GM11168 (cell line): Measurements from ENCODE around the gene MDFIC.
"Not testable (repeated sequence)": the region's sequence is repeated elsewhere in the genome, so short reads cannot be mapped to it uniquely, and the experiment has no call there.

Experiments used
- in situ Hi-C: fragments of 300-500 bp; cut with MboI; formaldehyde crosslinking; loops from one replicate; pipeline ENCODE4 v1.12.0; 2022; ENCODE audit warnings: low sequenced_read_pairs; ENCODE audit not compliant: unreplicated experiment

Gene MDFIC, protein sequence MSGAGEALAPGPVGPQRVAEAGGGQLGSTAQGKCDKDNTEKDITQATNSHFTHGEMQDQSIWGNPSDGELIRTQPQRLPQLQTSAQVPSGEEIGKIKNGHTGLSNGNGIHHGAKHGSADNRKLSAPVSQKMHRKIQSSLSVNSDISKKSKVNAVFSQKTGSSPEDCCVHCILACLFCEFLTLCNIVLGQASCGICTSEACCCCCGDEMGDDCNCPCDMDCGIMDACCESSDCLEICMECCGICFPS

DNA sequence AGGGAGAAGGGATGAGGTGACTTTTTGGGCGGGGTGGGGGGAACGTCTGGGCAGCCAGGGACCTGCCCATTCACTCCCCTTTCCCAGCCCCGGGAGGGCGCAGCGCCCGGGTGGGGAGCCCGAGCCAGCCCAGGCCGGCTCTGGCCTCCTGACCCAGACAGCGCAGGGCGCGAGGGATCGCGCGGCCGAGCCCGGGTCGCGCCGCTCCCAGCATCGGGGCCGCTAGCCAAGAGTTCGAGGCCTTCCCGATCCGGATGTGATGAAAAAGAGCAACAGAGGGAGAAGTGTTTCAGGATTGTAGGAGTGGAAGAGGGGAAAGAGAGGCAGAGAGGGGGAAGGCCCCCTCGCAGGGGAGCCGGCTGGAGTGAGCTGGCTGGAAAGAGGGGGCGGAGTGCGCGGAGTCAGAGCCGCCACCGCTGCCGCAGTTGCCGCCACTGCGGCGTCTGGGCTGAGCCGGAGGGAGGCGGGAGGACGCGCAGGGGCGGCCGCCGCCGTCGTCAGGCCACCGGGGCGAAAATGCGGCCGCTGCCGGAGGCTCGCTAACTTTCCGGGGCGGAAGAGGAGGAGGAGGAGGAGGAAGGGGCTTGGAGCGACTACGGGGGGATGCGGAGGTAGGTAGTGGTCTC lies at the start of gene MDFIC:
TSS of gene MDFIC (plus strand) at position 69 of the 626 bp plus-strand sequence. CDS start 940 bp downstream, outside the sequence.
- in situ Hi-C loops = no loop called here

DNA sequence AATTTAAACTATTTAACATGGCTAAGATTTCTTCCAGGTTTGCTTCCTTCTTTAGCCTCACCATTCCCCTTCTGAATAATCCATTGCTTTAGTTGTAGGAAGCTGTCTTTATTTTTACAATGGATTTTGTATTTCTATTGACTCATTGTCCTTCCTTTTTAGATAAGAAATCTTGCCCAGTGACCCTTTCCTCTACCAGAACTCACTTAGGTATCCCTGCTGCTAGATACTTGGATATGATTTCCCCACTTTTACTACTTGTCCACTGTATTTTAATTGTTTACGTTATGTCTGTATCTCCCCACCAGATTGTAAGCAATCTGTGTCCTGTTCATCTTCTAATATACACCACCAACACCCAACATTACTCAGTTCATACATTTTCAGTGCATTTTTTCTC lies 47.7 kb upstream of the MDFIC start:
- in situ Hi-C loops = loop anchor here (25.0 kb wide), 1 partner anchor 338 kb away; no protein-coding TSS in a partner anchor

DNA sequence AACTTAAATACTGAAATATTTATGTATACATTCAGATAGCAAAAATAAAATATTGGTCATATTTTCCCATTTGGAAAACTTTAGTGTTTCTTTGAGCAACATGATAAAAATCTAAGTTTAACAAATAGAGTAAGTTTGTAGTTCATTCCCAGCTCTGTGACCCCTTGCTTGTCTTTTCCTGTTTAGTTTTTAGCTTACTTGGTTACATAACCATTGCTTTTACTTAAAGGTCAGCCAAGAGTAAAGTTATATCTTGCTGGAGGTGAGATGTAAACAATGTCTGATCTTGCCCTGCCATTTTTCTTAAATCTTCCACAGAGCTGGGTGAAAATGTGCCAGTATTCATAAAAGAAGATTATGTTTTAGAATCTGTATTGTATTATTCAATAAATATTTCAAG lies 46.7 kb upstream of the MDFIC start:
- in situ Hi-C loops = no loop called here

DNA sequence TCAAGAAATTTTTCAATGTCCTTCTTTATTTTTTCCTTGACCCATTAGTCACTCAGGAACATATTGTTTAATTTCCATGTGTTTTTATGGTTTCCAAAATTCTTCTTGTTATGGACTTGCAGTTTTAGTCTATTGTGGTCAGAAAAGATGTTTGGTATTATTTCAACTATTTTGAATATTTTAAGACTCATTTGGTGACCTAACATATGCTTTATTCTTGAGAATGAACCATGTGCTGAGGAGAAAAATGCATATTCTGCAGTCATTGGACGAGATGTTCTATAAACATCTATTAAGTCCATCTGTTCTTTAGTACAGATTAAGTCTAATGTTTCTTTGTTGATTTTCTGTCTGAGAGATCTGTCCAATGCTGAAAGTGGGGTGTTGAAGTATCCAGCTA lies 42.3 kb upstream of the MDFIC start:
- in situ Hi-C loops = no loop called here

DNA sequence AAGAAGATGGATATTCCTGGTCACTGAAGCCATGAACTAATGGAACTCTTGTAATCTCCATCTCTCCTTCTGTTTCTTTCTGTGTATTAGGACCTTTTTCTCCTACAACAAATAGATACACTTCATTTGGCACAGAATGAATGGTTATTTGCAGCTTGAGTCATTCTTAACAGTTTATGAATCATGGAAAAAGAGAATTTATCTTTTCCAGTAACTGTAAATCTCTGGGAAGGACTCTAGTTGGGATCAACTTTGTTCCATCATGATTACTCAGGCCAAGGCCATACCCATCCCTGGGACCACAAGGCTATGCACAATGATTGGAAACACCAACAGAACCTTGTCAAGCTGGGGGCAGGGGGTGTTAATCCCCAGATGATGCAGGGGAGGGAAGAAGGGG lies 36.1 kb upstream of the MDFIC start:
- in situ Hi-C loops = no loop called here

DNA sequence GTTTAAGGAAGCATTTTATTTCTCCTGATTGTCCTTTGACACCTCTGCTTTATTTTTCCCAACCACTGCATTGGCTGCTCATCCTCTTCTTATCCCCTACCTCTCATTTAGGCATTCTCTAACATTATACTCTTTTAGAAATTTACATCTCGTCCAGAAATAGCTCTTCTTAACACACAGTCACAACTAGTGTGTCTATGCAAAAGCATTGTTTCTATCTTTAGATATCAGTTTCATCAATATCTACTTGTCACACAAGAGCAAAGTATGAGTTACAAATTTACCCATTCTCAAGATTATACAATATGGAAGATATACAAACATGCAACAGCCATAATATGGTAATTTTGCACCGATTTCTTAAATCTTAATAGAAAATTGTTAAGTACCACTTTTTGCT lies 35.7 kb upstream of the MDFIC start:
- in situ Hi-C loops = no loop called here

DNA sequence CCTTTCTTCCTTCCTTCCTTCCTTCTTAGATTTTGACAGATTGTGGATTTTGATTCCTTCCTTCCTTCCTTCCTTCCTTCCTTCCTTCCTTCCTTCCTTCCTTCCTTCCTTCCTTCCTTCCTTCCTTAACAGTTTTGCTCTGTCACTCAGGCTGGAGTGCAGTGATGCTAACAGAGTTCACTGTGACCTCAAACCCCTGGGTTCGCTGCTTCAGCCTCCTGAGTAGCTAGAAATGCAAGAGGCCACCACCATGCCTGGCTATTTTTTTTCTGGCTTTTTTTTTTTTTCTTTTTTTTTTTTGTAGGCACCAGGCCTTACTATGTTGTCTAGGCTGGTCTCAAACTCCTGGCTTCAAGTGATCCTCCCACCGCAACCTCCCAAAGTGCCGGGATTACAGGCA lies 32.8 kb upstream of the MDFIC start:
- in situ Hi-C loops = not testable (repeated sequence)

DNA sequence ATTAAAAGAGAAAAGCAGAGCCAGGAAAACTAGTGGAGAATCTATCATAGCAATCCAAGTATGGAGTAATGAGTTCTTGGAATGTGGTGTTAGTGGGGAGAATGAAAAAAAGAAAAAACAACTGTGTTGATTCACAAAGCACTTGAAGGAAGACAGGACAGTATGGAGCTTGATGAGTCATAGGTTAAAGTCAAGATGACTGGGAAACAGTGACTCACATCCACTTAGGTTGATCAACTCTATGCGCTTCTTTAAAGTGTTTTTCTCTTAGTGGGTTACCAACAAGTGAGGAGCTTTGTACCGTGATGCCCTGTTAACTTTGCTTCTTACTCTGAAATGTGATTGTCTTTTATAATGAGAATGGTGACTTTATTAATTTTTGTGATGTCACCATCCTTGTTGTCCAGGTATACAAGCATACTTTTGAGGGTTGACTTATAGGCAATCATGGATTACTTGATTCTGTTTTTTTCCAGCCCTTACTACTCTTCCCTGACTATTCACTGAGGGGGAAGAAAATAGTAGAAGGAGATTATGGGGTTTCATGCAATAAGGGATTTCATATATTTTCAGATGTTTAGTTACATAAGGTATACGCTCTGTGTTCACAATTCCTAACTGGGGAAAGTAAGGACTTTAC lies 32.1 kb upstream of the MDFIC start:
- in situ Hi-C loops = no loop called here

DNA sequence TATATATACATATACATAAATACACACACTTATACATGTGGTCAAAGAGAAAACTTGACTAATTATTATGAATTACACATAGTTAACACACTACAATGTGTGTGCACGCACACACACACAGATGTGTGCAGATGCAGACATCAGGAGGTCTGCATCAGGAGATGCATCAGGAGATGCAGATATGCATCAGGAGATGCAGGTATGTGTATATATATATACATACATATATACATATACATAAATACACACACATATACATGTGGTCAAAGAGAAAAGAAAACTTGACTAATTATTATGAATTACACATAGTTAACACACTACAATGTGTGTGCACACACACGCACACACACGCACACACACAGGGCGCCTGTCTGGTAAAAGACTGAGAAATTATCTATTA lies 31.3 kb upstream of the MDFIC start:
- in situ Hi-C loops = no loop called here

DNA sequence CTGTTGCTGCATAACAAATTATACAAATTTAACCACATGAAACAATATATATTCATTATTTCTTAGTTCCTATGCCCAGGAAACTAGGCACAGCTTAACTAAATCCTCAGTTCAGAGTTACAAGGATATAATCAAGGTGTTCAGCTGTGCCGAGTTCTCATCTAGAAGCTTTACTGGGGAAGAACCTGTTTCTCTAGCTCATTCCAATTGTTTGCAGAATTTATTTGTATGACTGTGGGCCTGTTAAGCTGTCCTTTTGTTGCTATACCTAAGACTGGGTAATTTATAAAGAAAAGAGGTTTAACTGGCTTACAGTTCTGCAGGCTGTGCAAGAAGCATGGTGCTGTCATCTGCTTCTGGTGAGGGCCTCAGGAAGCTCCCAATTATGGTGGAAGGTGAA lies 21.8 kb upstream of the MDFIC start:
- in situ Hi-C loops = no loop called here

DNA sequence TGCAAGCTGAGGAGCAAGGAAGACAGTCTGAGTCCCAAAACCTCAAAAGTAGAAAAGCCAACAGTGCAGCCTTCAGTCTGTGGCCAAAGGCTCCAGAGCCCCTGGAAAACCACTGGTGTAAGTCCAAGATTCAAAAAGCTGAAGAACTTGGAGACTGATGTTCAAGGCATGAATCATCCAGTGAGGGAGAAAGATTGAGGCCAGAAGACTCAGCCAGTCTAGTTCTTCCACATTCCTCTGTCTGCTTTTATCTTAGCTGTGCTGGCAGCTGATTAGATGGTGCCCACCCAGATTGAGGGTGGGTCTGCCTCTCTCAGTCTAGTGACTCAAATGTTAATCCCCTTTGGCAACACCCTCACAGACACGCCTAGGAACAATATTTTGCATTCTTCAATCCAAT lies 20.1 kb upstream of the MDFIC start:
- in situ Hi-C loops = no loop called here

DNA sequence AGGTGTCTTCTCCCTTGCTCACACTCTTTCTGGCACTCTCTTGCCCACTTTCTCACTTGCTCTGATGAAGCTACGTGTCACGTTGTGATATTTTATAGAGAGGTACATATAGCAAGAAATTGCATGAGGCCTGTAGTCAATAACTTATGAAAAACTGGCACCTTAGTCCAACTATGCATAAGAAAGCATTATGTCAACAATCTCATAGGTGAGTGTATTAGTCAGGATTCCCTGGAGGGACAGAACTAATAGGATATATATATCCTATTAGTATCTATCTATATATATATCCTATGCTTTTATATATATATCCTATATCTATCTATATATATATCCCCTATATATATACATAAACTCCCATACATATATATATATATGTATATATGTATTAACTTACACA lies 18.8 kb upstream of the MDFIC start:
- in situ Hi-C loops = no loop called here

DNA sequence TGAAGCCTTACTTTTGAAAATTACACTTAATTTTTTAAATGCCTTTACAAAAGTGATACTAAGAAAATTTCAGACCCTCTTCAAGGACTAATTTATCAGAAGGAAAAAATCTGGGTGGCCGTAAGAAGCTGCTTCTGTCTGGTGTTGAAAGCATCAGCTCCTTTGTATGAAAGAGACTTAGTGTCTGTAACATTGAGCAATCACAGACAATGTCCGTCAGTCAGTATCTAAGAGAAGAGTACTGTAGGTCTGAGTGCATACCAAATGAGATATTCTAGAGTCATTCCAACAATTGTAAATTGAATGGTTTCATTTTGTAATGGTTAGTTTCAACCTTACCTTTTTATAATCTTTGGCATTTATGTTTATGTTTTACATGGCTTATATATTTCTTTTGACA lies 11.1 kb upstream of the MDFIC start:
- in situ Hi-C loops = no loop called here

DNA sequence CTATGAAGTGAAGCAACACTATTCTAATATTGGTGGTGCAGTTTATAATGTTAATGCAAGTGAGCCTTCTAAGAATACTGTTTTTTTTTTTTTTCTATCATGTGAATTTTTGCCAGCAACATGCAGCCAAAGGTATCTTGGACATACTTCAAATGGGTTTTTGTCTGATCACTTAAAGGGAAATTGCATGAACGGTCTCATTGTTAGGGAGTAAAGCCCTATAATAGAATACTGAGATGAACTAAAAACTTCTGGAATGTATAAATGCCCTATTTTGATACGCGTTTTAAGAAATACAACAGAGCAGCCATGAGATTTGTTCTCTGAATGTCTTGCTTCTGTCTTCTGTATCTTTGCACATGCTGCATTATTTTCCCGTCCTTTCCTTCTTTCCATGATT lies 10.5 kb upstream of the MDFIC start:
- in situ Hi-C loops = no loop called here

DNA sequence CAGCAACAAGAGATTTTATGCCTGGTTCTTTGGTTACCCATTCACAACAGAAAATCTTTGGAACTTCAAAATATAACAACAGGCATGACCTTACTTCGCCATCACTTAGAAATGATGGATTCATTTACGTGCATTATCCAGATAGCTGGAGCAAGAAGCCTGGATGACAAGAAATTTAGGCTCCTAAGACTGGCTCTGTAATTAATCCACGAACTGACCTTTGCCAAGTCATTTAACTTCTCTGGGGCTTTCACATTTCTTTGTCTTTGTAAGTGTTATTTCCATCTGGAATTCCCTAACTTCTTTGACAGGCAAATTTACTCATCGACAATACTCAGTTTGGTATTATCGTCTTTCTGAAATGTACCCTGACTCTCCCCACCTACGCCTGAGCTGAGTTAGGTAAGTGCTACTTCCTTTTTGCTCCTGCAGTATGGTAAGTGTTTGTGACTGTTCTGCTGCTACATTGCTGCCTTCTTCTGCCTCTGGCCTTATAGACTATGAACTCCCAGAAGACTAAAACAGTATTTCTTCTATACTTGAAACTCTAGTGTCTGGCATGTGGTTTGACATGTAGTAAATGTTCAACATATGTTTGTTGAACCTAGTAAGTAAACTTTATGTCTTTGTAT lies 5.5 kb upstream of the MDFIC start:
- in situ Hi-C loops = no loop called here

DNA sequence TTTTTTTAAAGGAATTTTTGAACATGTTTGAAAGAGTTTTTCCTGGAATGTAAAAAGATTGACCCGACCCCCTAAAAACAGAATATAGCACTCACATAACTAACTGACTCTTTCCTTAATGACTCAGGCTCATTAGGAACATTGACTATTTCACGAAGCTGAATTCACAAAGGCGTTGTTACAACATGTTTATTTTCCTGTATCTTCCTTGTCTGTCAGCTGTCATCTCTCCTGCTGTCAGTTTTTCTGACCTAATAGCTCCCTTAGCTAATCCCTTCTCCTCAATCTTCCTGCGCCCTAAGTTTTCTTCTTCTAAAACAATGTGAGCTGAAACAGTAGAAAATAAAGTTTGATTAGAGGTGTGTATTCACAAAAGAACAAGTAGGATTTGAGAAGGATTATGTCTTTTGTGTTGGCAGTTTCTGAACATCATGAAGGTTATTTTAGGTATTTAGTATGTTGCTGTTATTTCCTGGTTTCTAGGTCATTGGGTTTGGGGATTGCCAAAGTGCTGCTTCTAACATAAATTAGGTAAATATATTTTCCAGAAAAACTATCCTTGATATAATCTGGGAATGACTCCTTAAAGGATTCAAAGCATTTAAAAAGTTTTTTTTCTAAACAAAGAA lies 4.6 kb upstream of the MDFIC start:
- in situ Hi-C loops = no loop called here

DNA sequence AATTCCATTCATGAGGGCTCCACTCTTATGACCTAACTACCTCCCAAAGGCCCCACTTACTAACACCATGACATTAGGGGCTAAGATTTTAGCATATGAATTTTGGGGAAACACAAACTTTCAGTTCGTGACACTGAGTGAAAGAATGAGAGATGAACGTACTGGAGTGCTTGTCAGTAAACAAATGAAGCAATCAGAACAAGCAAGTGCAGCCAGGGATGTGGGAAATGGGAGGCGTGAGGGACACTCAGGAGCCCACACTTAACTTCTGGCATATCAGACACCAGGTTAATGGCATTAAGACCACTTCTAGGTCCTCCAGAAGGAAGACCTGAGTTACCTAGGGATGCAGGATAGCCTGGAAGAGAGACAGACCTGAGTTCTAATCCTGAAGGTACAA lies 2.3 kb upstream of the MDFIC start:
- in situ Hi-C loops = no loop called here

DNA sequence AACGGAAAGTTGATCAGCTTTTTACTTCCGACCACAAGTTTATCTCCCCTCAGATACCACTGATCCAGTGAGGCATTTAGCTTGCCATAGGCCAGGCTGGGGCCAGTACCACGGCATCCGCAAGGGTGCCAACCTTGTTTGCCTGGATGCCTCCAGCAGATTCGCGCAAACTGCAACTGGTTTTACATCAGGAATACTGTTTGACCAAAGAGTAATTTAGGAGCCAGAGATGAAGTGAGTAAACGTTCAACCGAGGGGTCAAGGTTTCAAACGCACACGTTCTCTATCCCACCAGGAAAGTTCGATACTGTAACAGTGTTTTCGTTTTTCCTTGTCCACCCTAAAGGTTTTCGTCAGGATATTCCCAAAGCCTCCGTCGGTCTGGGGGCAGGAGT lies 266 bp upstream of the MDFIC start:
- in situ Hi-C loops = no loop called here

DNA sequence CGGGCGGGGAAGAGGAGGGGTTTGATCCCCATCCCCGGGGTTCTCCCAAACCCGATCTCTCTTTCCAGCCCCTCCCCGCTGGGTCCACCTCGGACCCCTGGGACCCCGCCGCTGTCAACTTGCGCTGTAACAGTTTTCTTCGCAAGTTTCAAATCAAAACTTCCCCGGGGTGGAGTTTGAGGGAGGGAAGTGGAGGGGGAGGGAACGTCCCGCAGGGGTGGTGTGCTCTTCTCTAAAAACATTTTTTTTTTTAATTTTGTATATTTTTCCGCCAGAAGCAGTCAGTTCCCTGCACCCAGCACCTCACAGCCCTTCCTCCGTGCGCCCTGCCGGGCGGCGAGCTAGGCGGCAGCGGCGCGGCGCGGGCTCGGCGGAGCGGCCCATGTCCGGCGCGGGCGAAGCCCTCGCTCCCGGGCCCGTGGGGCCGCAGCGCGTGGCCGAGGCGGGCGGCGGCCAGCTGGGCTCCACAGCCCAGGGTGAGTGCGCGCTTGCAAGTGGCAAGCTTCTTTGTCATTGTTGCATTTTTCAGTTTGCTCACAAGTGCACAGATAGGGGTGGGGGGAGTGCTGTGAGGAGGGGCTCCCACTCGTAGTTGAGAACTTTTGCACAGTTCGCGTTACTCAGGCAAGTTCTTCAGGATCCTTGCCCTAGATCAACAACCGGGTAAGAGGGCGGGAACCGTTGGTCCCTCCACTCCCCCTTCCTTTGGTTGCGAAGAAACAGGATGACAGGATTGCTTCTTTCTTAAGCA lies 933 bp downstream of the MDFIC start:
- in situ Hi-C loops = no loop called here

DNA sequence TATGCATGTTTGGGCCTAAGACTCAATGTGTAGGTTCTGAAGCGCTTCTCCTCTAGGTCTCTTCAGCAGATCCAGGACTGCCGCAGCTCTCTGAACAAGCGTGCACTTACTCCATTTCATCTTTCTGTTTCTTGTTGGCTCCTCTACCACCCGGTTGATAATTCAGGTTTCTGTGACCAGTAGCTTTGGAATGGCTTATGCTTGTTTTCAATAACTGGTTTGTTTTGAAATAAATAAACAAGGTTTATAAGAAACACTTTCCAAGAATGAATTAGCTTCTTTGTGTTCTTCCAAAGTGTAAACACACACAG lies 1.5 kb downstream of the MDFIC start:
- in situ Hi-C loops = no loop called here
